Measurements from ENCODE around the gene MYH13.

DNA sequence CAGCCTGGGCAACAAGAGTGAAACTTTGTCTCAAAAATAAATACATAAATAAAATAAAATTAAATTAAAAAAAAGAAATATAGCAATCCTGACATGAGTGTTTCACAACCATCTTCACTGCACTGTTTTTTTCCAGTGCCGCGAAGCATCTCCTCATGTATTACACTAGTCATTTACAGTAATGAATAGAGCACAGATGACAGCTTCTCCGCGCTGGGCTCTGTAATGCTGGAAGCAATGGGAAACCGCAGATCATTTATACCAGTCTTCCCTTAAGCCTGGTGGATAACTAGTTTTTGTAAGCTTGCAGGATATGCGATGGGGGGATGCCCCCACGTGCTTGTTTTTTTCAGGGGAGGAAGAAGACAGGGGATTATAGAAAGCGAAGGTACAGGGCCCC lies 86.9 kb downstream of the MYH13 start:
- TF ChIP-seq, protein P1, sequence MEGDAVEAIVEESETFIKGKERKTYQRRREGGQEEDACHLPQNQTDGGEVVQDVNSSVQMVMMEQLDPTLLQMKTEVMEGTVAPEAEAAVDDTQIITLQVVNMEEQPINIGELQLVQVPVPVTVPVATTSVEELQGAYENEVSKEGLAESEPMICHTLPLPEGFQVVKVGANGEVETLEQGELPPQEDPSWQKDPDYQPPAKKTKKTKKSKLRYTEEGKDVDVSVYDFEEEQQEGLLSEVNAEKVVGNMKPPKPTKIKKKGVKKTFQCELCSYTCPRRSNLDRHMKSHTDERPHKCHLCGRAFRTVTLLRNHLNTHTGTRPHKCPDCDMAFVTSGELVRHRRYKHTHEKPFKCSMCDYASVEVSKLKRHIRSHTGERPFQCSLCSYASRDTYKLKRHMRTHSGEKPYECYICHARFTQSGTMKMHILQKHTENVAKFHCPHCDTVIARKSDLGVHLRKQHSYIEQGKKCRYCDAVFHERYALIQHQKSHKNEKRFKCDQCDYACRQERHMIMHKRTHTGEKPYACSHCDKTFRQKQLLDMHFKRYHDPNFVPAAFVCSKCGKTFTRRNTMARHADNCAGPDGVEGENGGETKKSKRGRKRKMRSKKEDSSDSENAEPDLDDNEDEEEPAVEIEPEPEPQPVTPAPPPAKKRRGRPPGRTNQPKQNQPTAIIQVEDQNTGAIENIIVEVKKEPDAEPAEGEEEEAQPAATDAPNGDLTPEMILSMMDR (IDR thresholded peaks at IDR 0.05): no peak
- TF ChIP-seq POLR2AphosphoS5 (IDR thresholded peaks at IDR 0.05; ENCODE audit: low read depth, low read length) (no peak), JUND (IDR thresholded peaks at IDR 0.05) (no peak), SIN3A (IDR thresholded peaks at IDR 0.05; ENCODE audit: borderline replicate concordance, low read depth, low read length) (no peak)
- TF ChIP-seq, protein P2, sequence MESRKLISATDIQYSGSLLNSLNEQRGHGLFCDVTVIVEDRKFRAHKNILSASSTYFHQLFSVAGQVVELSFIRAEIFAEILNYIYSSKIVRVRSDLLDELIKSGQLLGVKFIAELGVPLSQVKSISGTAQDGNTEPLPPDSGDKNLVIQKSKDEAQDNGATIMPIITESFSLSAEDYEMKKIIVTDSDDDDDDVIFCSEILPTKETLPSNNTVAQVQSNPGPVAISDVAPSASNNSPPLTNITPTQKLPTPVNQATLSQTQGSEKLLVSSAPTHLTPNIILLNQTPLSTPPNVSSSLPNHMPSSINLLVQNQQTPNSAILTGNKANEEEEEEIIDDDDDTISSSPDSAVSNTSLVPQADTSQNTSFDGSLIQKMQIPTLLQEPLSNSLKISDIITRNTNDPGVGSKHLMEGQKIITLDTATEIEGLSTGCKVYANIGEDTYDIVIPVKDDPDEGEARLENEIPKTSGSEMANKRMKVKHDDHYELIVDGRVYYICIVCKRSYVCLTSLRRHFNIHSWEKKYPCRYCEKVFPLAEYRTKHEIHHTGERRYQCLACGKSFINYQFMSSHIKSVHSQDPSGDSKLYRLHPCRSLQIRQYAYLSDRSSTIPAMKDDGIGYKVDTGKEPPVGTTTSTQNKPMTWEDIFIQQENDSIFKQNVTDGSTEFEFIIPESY (IDR thresholded peaks at IDR 0.05; ENCODE audit: borderline replicate concordance, low read depth): no peak

All from SK-N-SH (cell line).